ENCODE data around the gene SUSD3.

The SUSD3 gene

DNA sequence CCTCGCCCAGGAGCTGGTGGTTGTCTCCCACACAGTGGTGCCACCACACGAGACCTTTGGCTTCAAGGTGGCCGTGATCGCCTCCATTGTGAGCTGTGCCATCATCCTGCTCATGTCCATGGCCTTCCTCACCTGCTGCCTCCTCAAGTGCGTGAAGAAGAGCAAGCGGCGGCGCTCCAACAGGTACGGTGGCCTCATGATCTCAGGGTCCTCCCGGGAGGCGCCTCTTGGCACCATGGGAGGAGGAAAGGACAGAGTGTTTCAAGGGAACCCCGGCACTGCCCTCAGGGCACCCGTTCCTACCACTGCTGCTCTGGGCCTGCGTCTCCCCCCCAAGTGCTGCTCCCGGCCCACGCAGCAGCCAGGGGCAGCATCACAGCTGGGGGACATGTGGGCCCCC, 19.3 kb downstream of the SUSD3 start:
- DNase-seq, result no peak

DNA sequence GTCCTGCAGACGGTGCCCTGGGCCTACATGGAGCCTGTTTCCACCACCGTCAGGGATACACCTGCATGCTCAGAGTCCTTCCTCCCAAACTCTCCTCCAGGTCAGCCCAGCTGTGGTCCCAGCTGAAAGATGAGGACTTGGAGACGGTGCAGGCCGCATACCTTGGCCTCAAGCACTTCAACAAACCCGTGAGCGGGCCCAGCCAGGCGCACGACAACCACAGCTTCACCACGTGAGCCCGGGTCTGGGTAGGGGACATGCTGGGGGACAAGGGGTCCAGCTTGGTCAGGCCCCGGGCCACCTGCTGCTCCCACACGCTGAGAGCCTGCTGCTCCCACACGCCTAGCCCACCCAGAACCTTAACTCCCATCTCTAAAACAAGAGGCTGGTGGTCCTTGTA, 20.9 kb downstream of the SUSD3 start:
- no peak for DNase-seq

DNA sequence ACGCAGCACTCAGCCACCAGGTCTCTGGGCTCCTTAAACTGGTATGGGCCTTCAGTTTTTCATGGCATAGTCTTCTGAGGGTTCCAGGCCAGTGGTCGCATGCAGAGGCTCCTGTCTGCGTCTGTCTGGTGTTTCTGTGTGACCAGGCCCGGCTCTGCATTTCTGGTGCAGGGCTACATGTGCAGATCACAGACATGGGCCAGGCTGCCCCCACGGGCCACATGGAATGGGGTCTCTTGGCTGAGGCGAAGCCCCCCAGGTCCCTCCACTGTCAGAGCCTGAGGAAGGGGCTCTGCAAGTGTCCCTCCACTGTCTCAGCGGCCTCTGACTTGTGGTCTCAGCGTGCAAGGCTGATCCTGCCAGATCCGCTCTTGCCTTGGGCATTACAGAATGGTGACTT, 21.9 kb downstream of the SUSD3 start:
- DNase-seq, result no peak

DNA sequence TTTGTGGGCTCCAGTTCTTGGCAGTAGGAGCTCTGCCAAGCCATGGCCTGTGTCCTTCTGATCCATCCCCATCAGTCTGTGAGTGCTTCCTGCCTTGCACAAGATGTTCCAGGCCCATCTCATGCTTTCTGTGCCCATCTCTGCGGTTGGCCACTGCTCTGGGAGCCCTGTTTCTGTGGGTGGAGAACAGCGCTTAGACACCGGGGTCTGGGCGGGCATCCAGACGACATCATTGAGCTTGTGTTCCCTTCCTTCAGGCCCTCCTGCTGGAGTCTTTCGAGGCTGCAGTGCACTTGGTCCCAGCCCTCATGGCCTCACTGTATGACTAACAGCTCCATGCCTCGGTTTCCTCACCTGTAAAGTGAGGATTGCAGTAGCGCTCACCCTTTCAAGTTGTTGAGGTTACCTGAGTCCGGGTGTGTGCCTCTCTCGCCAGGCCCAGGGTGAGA, 22.6 kb downstream of the SUSD3 start:
- no peak for DNase-seq

DNA sequence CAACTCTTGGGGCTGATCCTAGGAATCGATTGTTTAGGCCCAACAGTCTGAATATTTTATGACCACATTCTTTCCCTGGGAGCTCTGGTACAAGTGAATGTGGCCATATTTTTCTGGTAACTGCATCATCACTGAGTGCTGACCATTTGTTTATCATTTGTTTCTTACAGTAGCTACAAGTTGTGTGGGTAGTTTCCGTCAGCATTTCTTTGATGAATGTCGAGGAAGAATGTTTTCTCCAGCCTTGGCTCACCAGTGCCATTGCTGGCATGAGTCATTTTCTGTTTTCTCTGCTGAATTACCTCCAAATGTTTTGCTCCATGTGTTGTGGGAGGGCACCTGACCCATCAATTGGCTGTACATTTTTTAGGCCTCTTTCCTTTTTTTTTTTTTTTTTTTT, 23.4 kb downstream of the SUSD3 start:
- DNase-seq, result no peak

DNA sequence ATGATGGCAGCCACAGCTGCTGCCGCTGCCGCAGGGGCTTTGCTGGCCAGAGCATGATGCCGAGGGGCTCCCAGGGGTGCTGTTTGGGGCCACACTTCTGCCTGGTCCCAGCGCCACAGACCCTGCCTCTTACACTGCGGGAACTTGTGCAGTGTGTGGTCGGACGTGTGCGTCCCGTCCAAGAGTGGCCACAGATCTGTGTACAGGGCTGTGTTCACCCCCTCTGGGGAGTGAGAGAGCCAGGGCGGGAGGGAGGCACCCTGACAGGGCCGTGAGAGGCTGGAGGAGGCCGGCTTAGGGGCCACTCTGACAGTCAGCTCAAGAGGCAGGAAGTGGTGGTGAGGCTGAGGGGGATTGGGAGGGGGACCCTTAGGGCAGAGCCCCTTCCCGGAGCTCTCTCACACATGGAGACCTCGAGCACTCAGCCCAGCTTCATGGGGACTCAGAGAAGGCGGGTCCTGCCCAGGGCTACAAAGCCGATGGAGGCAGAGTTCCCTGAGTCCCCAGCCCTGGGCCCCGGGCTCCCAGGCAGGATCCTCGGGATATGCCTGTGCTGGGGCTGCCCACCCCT, 24.4 kb downstream of the SUSD3 start:
- no peak for DNase-seq

DNA sequence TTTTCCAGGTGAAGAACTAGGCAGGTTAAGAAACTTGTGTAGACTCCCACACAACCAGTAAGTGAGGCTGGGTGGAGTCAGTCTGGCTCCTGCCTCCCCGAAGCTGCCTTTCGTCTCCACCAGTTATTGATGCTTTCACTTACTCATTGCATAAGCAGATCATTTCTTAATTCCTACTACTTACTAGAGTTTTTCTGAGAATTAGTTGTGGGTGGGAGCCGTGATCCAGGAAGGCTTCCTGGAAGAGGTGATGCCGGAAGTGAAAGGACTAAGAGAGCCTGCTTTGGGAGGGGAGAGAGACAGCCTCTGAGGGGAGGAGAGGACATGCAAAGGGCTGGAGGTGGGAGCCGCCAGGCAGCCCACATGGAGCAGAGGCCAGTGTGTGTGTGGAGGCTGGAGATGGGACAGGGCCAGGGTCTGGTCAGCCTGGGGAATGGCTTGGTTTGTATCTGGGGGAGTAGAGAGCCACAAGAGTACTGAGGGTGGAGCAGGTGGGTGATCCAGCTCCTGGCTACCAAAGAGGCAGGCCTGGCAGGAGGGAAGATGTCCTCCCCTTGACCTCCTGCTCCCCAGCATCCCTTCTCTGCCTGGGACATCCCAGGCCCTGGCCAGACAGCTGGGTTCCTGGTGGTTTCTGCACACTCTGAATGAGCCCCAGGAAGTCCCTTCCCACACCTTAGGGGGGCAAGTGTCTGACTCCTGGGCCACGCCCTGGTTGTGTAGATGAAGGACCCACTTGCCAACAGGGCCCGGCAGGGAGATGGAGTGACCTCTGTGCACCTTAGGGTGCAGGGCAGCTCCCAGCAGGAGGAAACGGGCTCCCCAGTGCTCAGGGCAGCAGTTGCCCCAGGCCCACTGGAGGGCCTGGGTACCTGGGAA, 25.3 kb downstream of the SUSD3 start:
- peak in 1 of 2 donors; percentile 18 for DNase-seq

DNA sequence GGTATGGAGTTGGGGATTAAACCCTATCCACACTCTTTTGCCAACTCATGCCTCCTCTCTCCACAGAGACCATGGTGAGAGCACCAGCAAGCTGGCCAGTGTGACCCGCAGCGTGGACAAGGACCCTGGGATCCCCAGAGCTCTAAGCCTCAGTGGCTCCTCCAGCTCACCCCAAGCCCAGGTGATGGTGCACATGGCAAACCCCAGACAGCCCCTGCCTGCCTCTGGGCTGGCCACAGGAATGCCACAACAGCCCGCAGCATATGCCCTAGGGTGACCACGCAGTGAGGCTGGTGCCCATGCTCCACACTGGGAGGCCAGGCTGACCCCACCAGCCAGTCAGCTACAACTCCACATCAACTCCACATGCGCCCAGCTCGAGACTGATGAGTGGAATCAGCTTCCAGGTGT, 26.0 kb downstream of the SUSD3 start:
- DNase-seq, result no peak

DNA sequence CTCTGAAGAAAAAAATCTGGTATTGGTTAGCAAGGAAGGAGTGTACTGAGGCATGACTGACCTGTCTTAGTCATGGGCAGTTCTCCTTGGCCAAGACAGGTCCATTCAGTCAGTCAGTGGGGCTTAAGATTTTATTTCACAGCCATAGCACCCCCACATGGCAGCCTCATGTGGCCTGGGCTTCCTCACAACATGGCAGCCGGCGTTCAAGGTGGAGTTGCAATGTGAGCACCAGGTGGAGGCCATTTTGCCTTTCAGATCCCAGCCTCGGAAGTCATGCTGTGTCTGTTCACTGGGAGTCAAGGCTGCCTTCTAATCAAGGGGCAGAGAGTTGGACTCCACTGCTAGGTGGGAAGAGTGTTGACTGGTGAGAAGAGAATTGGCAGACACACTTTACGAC, 27.2 kb downstream of the SUSD3 start:
- no peak for DNase-seq

DNA sequence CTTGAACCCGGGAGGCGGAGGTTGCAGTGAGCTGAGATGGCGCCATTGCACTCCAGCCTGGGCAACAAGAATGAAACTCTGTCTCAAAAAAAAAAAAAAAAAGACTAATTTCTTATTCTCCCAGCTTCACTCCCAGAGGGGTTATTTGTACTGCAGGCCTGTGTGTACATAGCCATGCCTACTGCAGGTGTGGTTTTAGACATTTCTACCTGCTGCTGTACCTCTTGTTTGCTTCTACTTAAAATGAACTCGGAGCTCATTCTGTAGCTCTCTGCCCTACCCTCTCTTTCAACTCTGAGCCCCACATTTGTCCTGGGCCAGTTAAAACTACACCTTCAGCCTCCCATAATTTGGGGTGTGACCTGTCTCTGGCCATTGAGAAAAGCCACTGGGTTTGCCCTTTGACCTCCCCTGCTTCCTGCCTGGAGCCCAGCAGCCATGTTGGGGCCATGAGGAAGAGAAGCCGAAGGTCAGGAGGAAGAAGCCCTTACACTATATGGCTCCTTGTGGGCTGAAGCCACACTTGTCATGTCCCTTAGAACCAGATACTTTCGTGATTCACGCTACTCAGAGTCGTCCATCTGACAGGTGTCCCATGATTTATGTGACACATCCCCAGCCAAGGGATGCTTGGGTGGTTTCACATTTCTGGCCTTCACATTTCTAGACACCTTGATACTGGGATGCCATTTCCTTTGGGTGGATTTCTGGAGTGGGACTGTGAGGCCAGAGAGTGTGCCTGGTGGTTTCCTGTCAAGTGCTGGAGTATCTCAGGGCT, 28.1 kb downstream of the SUSD3 start:
- DNase-seq, result no peak

DNA sequence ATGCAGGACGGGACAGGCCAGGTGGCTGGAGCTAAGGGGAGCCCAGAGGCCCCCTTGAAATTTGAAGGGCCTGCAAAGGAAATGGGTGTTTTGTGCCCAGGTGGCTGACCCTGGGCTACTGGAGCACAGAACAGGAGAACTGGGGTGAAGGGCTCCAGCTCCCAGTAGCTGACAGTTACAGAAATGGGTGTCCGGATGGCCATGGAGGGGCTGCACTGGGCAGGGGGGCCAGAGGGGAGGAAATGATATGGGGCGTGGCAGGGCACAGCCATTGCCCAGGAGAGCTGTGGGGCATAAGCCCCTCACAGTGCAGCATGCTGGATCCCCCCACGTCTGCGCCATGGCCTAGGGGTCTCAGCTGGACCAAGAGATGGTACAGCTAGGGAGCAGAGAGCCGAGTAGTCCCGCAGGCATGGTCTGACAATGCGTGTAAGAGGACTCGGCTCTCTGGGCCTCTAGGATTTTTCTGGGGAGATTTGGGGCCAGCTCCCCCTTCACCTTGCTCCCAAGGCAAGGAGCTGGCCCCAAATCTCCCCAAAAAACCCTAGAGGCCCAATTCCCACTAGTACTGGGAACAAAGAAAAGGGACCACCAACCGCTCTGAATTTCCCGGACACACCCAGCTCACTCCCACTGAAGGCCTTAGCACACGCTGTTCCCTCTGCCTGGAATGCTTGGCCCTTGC, 29.6 kb downstream of the SUSD3 start:
- DNase-seq, result no peak

DNA sequence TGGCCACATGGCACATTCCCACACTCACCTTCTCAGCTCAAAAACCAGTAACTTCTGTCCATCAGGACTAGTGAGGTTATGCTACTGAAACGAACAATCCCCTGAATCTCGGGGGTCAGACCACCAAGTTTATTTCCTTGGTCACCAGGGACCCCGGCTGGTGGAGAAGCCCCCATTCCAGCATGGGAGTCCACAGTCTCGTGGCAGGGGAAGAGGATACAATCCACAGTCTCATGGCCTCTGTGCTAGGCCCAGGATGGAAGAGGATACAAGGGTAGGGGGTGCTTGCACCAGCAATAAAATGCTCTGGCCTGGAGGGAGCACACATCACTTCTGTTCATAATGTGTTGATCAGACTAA, 30.1 kb downstream of the SUSD3 start:
- DNase-seq, result no peak

DNA sequence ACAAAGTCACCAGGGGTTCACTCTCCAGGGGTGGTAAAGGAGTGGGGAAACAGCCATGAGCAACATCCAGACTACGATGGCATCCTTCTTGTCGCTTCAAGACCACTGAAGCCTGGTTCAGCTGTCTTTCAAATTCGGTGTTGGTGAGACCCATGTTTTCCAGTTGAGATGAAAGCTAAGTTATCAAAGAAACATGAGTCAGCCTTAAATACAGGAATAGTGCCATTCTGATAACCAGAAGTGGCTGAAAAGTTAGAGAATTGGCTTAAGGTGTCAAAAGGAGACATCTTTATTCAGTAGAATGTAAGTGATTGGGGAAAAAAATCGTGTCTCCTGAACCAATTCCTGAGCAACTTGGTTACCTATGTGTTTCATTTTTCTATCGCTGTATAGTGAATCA, 30.5 kb downstream of the SUSD3 start:
- DNase-seq, result no peak

DNA sequence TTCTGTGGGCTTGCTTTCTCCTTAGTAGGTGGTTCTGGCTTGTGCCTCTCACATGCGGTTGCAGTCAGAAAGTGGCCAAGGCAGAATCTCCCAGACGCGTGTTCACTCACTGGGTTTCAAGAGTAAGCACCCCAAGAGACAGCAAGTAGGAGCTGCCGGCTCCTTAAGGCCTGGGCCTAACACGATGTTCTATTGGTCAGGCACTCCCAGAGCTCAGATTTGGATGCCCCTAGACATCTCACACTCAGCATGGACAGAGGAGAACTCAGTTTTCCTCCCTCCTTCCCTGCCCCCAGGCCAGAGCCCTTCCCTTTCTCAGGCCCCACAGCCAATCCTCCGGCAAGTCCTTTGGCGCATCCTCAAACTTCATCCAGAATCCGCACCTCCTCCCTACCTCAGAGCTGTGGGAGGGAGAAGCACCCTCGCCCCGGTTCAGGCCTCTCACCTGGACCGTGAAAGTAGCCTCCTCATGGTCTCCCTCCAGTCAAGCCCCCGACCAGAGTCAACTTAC, 31.0 kb downstream of the SUSD3 start:
- DNase-seq, result no peak

DNA sequence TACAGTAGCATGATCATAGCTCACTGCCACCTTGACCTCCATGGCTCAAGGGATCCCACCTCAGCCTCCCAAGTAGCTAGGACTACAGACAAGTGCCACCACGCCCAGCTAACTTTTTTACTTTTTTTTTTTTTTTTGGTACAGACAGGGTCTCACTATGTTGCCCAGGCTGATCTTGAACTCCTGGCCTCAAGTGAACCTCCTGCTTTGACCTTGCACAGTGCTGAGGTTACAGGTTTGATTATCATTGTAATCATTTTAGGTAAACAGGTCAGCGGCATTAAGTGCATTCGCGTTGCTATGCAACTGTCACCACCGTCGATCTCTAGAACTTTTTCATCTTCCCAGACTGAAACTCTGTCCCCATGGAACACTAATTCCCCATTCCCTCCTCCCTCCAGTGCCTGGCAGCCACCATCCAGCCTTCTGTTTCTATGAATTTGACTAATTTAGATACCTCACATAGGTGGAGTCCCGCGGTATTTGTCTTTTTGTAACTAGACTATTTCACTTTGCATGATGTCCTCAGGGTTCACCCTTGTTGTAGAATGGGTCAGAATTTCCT, 31.7 kb downstream of the SUSD3 start:
- DNase-seq, result no peak

DNA sequence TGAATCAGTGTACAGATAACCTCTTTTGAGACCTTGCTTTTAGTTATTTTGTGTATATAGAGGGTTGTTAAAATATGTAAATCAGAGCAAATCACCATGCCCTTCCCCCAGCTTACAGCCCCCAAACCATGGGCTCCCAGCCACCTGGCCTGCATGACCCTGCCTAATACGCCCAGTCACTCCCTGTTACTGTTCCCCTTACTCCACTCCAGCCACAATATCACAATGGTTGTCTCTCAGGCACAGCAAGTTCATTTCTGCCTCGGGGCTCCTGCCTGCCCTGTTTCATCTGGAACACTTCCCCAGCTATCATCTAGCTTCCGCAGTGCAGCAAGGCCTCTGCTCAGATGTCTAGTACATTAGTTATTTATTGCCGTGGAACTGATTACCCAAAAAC, 32.6 kb downstream of the SUSD3 start:
- no peak for DNase-seq

DNA sequence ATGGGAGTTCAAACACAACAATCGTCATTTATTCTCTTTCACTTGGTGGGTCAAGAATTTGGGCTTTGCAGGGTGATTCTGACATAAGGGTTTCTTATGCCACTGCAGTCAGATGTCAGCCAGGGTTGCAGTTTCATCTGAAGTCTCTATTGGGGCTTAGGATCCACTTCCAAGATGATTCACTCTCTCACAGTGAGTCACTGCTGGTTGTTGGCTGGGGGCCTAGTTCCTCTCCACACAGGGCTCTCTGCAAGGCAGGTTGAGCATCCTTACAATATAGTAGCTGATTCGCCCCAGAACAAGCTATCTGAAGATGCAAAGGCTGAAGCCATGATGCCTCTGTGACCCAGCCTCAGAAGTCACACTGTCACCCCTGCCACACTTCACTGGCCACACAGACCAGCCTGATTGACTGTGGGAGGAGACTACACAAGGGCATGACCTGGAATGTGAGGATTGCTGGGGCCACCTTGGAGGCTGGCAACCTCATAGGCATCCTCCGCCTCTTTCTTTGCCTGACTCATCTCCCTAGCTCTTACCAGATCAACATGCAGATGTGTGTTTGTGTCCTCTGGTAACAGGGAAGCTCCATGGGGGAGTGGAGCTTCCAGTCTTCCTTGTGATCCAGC, 33.1 kb downstream of the SUSD3 start:
- peak in 1 of 2 donors; percentile 32 for DNase-seq

DNA sequence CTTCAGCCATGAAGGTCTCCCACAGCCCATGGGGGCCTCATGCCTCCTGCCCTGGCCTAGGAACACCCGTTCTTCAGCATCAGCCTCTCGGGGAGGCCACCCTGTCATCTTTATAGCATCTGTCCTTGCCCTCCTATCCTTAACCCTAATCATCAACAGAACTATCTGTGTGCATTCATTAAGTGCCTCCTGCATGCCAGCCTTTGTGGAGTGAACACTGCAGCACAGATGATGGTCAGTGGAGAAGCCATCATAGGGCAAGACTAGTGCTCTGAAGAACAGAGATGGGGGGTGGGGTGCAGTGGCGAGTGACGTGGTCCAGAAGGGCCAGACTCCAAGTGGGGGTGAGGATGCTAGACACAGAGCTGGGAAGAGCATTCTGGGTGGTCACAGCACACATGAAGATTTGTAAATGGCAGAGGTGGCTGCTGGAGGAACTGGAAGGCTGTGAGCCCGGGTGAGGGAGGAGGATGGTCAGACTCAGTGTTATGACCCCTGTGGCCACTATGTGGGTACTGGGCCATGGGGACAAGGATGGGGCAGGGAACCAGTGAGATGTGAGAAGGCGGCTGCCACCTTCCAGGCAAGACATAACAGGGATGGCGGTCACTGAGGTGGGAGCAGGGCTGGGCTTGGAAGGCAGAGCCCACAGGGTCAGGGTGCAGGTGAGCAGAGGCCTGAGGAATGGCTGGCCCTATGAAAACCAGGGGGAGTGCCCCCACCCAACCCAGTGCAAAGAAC, 33.9 kb downstream of the SUSD3 start:
- DNase-seq, result no peak

DNA sequence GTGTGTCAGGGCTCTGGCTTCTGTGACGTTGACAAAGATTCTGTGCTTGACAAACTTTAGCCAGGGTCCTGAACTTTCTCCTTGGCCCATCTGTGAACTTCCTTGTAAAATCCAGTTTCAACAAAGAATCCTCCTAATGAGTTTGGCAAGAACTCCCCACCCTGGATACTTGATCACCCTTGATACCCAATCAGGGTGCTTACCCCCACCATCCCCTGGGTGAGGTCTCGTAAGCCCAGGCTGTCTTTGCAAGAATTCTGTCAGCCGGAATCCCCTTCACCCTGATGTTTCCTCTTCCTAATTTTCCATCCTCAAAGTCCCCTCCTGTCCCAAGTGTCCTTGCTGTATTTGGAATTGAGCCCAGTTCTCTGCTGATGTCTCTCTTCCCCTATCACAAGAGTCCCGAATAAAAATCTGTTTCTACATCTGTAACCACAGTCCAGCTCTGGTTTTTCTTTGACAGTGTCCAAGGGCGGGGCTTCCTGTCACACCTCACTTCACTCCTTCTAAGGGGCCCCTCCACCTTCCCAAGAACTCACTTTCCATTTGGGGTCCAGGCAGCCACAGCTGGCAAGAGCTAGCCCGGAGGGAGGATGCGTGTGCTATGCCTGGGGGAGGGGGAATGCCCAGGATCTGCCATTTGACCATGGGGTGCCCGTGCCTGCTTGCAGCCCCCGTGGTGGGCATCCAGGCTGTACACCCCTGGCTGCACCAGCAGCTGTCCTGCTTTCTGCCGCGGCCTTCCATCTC, 34.8 kb downstream of the SUSD3 start:
- DNase-seq, result no peak

DNA sequence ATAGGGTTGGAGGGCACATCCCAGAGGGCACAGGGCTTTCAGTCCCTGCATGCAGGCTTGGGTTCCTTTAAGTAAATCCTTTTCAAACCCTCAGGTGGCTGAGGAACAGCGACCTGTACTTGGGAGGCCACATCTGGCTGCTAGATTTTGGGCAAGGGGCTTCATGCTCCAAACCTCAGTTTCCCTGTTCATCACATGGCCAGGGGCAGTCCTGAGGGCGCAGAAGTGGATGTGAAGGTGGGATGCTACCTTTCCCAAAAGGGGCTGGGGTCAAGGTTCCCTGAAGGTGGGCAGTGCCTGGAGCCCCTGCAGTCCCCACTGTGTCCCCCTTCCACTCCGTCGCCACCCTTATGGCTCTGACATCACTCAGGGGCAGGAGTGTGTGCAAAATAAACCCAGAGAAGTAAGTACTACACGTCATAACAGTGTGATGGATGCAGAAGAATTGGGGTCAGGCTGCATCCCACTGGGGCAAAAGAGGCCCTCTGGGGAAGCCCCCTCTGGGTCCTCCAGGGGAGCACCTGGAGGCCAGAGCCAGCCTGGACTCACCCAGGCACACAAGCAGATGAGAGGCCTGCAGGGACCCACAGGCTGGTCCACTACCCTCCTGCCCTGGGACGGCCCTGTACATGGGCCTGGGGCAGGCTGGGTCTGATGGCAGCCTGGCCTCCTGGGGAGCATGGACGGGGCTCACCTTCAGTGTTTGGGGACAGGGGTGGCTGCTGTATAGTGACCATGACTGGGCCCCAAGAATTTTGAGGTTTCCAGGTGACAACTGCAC, 35.6 kb downstream of the SUSD3 start:
- no peak for DNase-seq

All from CD4-positive, alpha-beta T cell treated with Interferon alpha-2 for 1 hour (primary cell).